NOMO-1 (cell line): ENCODE data around the gene PPP2R3B.
"Not testable (repeated sequence)": the region's sequence is repeated elsewhere in the genome, so short reads cannot be mapped to it uniquely, and the experiment has no call there.

Source experiments
- DNase-seq, 2 experiments: peaks; one replicate each; lab custom pipeline; 2025; ENCODE audit not compliant: unreplicated experiment in 2 of 2; lab: John Stamatoyannopoulos, UW

PPP2R3B gene

GRCh38 chrX:405149-405548, 18.4 kb upstream of the PPP2R3B start:
- DNase-seq, result no peak

GRCh38 chrX:404656-405055, 17.9 kb upstream of the PPP2R3B start:
- DNase-seq, result no peak

GRCh38 chrX:402857-403256, 16.1 kb upstream of the PPP2R3B start:
- no peak for DNase-seq

- no peak for DNase-seq
Measured at GRCh38 chrX:400258-400657, 13.6 kb upstream of the PPP2R3B start.

GRCh38 chrX:397575-397974, 10.9 kb upstream of the PPP2R3B start:
- DNase-seq, result no peak

GRCh38 chrX:394830-395229, 8.1 kb upstream of the PPP2R3B start:
- DNase-seq, result no peak

- DNase-seq, result no peak
Measured at GRCh38 chrX:392575-392846, 5.8 kb upstream of the PPP2R3B start.

- no peak for DNase-seq
Measured at GRCh38 chrX:391717-392574, 5.2 kb upstream of the PPP2R3B start.

- DNase-seq, result no peak
Measured at GRCh38 chrX:390459-390858, 3.8 kb upstream of the PPP2R3B start.

GRCh38 chrX:389021-389441, 2.3 kb upstream of the PPP2R3B start:
- no peak for DNase-seq

- no peak for DNase-seq
Measured at GRCh38 chrX:387729-388128, 1.0 kb upstream of the PPP2R3B start.

GRCh38 chrX:386239-386767, 404 bp downstream of the PPP2R3B start:
- no peak for DNase-seq

GRCh38 chrX:385736-386135, 971 bp downstream of the PPP2R3B start:
- DNase-seq, result not testable (repeated sequence)

- no peak for DNase-seq
Measured at GRCh38 chrX:384861-385260, 1.8 kb downstream of the PPP2R3B start.

- DNase-seq, result no peak
Measured at GRCh38 chrX:378443-378842, 8.3 kb downstream of the PPP2R3B start.

GRCh38 chrX:376206-376605, 10.5 kb downstream of the PPP2R3B start:
- not testable (repeated sequence) for DNase-seq

- no peak for DNase-seq
Measured at GRCh38 chrX:375181-376036, 11.3 kb downstream of the PPP2R3B start.

- no peak for DNase-seq
Measured at GRCh38 chrX:374596-374995, 12.1 kb downstream of the PPP2R3B start.

- no peak for DNase-seq
Measured at GRCh38 chrX:373641-374471, 12.9 kb downstream of the PPP2R3B start.

- no peak for DNase-seq
Measured at GRCh38 chrX:372856-373640, 13.7 kb downstream of the PPP2R3B start.
